NT2/D1 (cell line): ENCODE measurements around the gene DOCK2.

Source experiments
- SUZ12 ChIP-seq: IDR thresholded peaks from 2 replicates; pipeline ENCODE4 v1.6.1; 2011; ENCODE audit not compliant: insufficient read length, insufficient read depth; ENCODE audit errors: extremely low read depth
- ZNF274 ChIP-seq: IDR thresholded peaks from 2 replicates; pipeline ENCODE4 v1.6.1; 2011; ENCODE audit warnings: mild to moderate bottlenecking, low read depth, low read length

DNA sequence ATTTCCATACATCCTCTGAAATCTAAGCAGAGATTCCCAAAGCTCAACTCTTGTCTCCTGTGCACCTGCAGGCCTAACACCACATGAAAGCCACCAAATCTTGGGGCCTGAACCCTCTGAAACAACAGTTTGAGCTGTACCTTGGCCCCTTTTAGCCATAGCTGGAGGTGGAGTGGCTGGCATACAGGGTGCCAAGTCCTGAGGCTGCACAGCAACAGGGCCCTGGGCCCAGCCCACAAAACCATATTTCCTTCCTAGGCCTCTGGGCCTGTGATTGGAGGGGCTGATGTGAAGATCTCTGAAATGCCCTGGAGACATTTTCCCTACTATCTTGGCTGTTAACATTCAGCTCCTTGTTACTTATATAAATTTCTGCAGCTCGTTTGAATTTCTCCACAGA is 26.5 kb downstream of the DOCK2 start:
- TF ChIP-seq ZNF274 (no peak), SUZ12 (no peak)
